Tibial artery (tissue), 4 donors: ENCODE data around the gene TPD52L1.

Experiments
- DNase-seq, 2 donors: peaks; one replicate each; pipeline ENCODE4 v3.0.0-alpha.2; 2019
- H3K27ac ChIP-seq, 2 donors: fragments of 200-600 bp; sonication (generic) in 1 of 2; 1 replicate in 1 of 2; 2 replicates in 1 of 2; pipeline ENCODE4 v1.5.1; 2018 to 2019; ENCODE audit warnings: mild to moderate bottlenecking in 1 of 2
- H3K27me3 ChIP-seq, 2 donors: fragments of 200-600 bp; sonication (generic) in 1 of 2; one replicate each; pipeline versions ENCODE4 v1.5.1 to v1.6.0; 2016 to 2019
- H3K36me3 ChIP-seq, 3 donors: fragments of 200-600 bp; sonication (generic) in 2 of 3; one replicate each; pipeline ENCODE4 v1.5.1; 2016 to 2019; ENCODE audit warnings: mild to moderate bottlenecking in 2 of 3
- H3K4me1 ChIP-seq, 4 donors: fragments of 200-600 bp; sonication (generic) in 2 of 4; 1 replicate in 3 of 4; 2 replicates in 1 of 4; pipeline ENCODE4 v1.5.1; 2016 to 2019
- H3K4me3 ChIP-seq, 2 donors: fragments of 200-600 bp; sonication (generic) in 1 of 2; 1 replicate in 1 of 2; 2 replicates in 1 of 2; pipeline ENCODE4 v1.5.1; 2018 to 2019; ENCODE audit warnings: mild to moderate bottlenecking in 2 of 2
- H3K9me3 ChIP-seq, 3 donors: fragments of 200-600 bp; sonication (generic) in 1 of 3; one replicate each; pipeline ENCODE4 v1.5.1; 2016 to 2019
- CTCF ChIP-seq, 2 experiments: fragments of 200-600 bp in 1 of 2; fragments of 450-650 bp in 1 of 2; IDR thresholded peaks; one replicate each; pipeline ENCODE4 v1.5.1; 2017 to 2019; ENCODE audit warnings: antibody characterized with exemption in 2 of 2, mild to moderate bottlenecking in 1 of 2, moderate library complexity in 1 of 2
- intact Hi-C: fragments of 100-400 bp; cut with DNase I; formaldehyde crosslinking; loops from one replicate; pipeline ENCODE4 v1.15.0; 2023; ENCODE audit warnings: low total_unique reads

The TPD52L1 gene

GRCh38 chr6:125212377-125212776, 58.8 kb downstream of the TPD52L1 start:
- Histone ChIP-seq H3K4me1 (peaks cover 0 to 66% (median 10%) of the 10 kb centered on the region in 4 donors), H3K27ac (no peak overlapping the region), H3K27me3 (no peaks in the 10 kb centered on the region), H3K36me3 (no peaks in the 10 kb centered on the region), H3K4me3 (no peak overlapping the region), H3K9me3 (no peaks in the 10 kb centered on the region)
- intact Hi-C loops: no loop called here
- no peak for DNase-seq
- TF ChIP-seq CTCF (IDR thresholded peaks at IDR 0.05): no peak

- Histone ChIP-seq H3K27ac (no peak overlapping the region), H3K4me1 (peaks cover 0 to 50% (median 10%) of the 10 kb centered on the region in 4 donors), H3K4me3 (no peak overlapping the region), H3K9me3 (no peaks in the 10 kb centered on the region), H3K27me3 (no peaks in the 10 kb centered on the region), H3K36me3 (no peaks in the 10 kb centered on the region)
- intact Hi-C loops: no loop called here
- DNase-seq: no peak
- TF ChIP-seq CTCF (IDR thresholded peaks at IDR 0.05): no peak
Observed at GRCh38 chr6:125213939-125214338, 60.4 kb downstream of the TPD52L1 start.

GRCh38 chr6:125215252-125215819, 61.8 kb downstream of the TPD52L1 start:
- no peak overlapping the region for H3K4me3 ChIP-seq
- no peaks in the 10 kb centered on the region for H3K9me3 ChIP-seq
- no peaks in the 10 kb centered on the region for H3K36me3 ChIP-seq
- peaks cover 0 to 41% (median 13%) of the 10 kb centered on the region in 4 donors for H3K4me1 ChIP-seq
- intact Hi-C loops: no loop called here
- peak overlapping the region in 1 of 2 donors; percentile 20 for H3K27ac ChIP-seq
- no peak for TF ChIP-seq CTCF (IDR thresholded peaks at IDR 0.05)
- no peak for DNase-seq
- no peaks in the 10 kb centered on the region for H3K27me3 ChIP-seq

GRCh38 chr6:125216015-125216414, 62.4 kb downstream of the TPD52L1 start:
- Histone ChIP-seq H3K36me3 (no peaks in the 10 kb centered on the region), H3K4me3 (no peak overlapping the region), H3K27ac (no peak overlapping the region), H3K4me1 (peaks cover 0 to 48% (median 18%) of the 10 kb centered on the region in 4 donors), H3K27me3 (no peaks in the 10 kb centered on the region), H3K9me3 (no peaks in the 10 kb centered on the region)
- intact Hi-C loops: no loop called here
- TF ChIP-seq CTCF (IDR thresholded peaks at IDR 0.05): no peak
- DNase-seq: no peak

GRCh38 chr6:125217369-125217768, 63.8 kb downstream of the TPD52L1 start:
- peaks cover 0 to 58% (median 25%) of the 10 kb centered on the region in 4 donors for H3K4me1 ChIP-seq
- no peaks in the 10 kb centered on the region for H3K9me3 ChIP-seq
- H3K27ac ChIP-seq: no peak overlapping the region
- no peak for TF ChIP-seq CTCF (IDR thresholded peaks at IDR 0.05)
- H3K27me3 ChIP-seq: no peaks in the 10 kb centered on the region
- H3K4me3 ChIP-seq: no peak overlapping the region
- intact Hi-C loops: no loop called here
- DNase-seq: no peak
- H3K36me3 ChIP-seq: no peaks in the 10 kb centered on the region

- TF ChIP-seq CTCF (IDR thresholded peaks at IDR 0.05): no peak
- peaks cover 0 to 60% (median 26%) of the 10 kb centered on the region in 4 donors for H3K4me1 ChIP-seq
- H3K9me3 ChIP-seq: no peaks in the 10 kb centered on the region
- no peak overlapping the region for H3K27ac ChIP-seq
- H3K27me3 ChIP-seq: no peaks in the 10 kb centered on the region
- H3K36me3 ChIP-seq: no peaks in the 10 kb centered on the region
- intact Hi-C loops: no loop called here
- DNase-seq: no peak
- H3K4me3 ChIP-seq: no peak overlapping the region
Observed at GRCh38 chr6:125217992-125218391, 64.4 kb downstream of the TPD52L1 start.
